ENCODE results near the gene BCAP31. TPM values are rescaled to one million over a fixed set of nuclear protein-coding genes. Genes with fewer than 3 reads are reported as not detected.

BCAP31 gene
- total RNA-seq, 2 experiments from 2014 or later, result 140 to 141 TPM

- no peak overlapping the region for H3K4me3 Mint-ChIP-seq
Observed at GRCh38 chrX:153670748-153671588, 53.2 kb downstream of the BCAP31 start.

GRCh38 chrX:153669901-153670731, 54.1 kb downstream of the BCAP31 start:
- Mint-ChIP-seq H3K27me3 (peaks cover 31% of the 10 kb centered on the region), H3K27ac (no peak overlapping the region), H3K9me3 (no peaks in the 10 kb centered on the region), H3K36me3 (no peaks in the 10 kb centered on the region), H3K4me1 (peaks cover 6% of the 10 kb centered on the region), H3K4me3 (no peak overlapping the region)
- POLR2A ChIA-PET, result no interaction called here
- no peak for DNase-seq
- no peak for ATAC-seq (ENCODE audit: low read depth)

More at GRCh38 chrX:153670748-153671588, 53.2 kb downstream of the BCAP31 start:
- Mint-ChIP-seq H3K27me3 (peaks cover 30% of the 10 kb centered on the region), H3K4me1 (peaks cover 6% of the 10 kb centered on the region), H3K36me3 (no peaks in the 10 kb centered on the region), H3K27ac (no peak overlapping the region), H3K9me3 (no peaks in the 10 kb centered on the region)
- POLR2A ChIA-PET, result no interaction called here
- DNase-seq (no peak), ATAC-seq (ENCODE audit: low read depth) (no peak)

- Mint-ChIP-seq H3K4me3 (no peak overlapping the region), H3K4me1 (peaks cover 6% of the 10 kb centered on the region), H3K9me3 (no peaks in the 10 kb centered on the region), H3K27me3 (peaks cover 30% of the 10 kb centered on the region), H3K27ac (no peak overlapping the region), H3K36me3 (no peaks in the 10 kb centered on the region)
- DNase-seq (peak; percentile 67), ATAC-seq (ENCODE audit: low read depth) (peak; percentile 49)
- POLR2A ChIA-PET, result no interaction called here
Observed at GRCh38 chrX:153669174-153669890, 54.9 kb downstream of the BCAP31 start.

- Mint-ChIP-seq H3K36me3 (no peaks in the 10 kb centered on the region), H3K4me1 (peaks cover 4% of the 10 kb centered on the region), H3K27ac (no peak overlapping the region), H3K9me3 (no peaks in the 10 kb centered on the region), H3K4me3 (no peak overlapping the region), H3K27me3 (peaks cover 29% of the 10 kb centered on the region)
- DNase-seq, result no peak
- POLR2A ChIA-PET, result no interaction called here
- ATAC-seq (ENCODE audit: low read depth), result peak; percentile 8
Observed at GRCh38 chrX:153668423-153669173, 55.6 kb downstream of the BCAP31 start.

GRCh38 chrX:153667956-153668396, 56.2 kb downstream of the BCAP31 start:
- DNase-seq, result peak; percentile 81
- peak; percentile 82 for ATAC-seq (ENCODE audit: low read depth)
- Mint-ChIP-seq H3K9me3 (no peaks in the 10 kb centered on the region), H3K27ac (no peak overlapping the region), H3K4me3 (peak overlapping the region; percentile 74), H3K27me3 (peaks cover 27% of the 10 kb centered on the region), H3K4me1 (peaks cover 4% of the 10 kb centered on the region), H3K36me3 (no peaks in the 10 kb centered on the region)
- POLR2A ChIA-PET, result no interaction called here

GRCh38 chrX:153667281-153667955, 56.8 kb downstream of the BCAP31 start:
- POLR2A ChIA-PET, result no interaction called here
- Mint-ChIP-seq H3K27me3 (peaks cover 29% of the 10 kb centered on the region), H3K27ac (no peak overlapping the region), H3K9me3 (no peaks in the 10 kb centered on the region), H3K36me3 (no peaks in the 10 kb centered on the region), H3K4me1 (peaks cover 4% of the 10 kb centered on the region), H3K4me3 (peak overlapping the region; percentile 74)
- no peak for DNase-seq
- ATAC-seq (ENCODE audit: low read depth), result peak; percentile 10

- no peak overlapping the region for H3K27ac Mint-ChIP-seq
- no peak for ATAC-seq (ENCODE audit: low read depth)
- no peaks in the 10 kb centered on the region for H3K9me3 Mint-ChIP-seq
- H3K36me3 Mint-ChIP-seq, result no peaks in the 10 kb centered on the region
- no peak overlapping the region for H3K4me3 Mint-ChIP-seq
- no peak for DNase-seq
- peaks cover 4% of the 10 kb centered on the region for H3K4me1 Mint-ChIP-seq
- POLR2A ChIA-PET, result no interaction called here
- H3K27me3 Mint-ChIP-seq, result peaks cover 40% of the 10 kb centered on the region
Observed at GRCh38 chrX:153665726-153666306, 58.4 kb downstream of the BCAP31 start.

- Mint-ChIP-seq H3K9me3 (no peaks in the 10 kb centered on the region), H3K4me3 (peak overlapping the region; percentile 48), H3K36me3 (no peaks in the 10 kb centered on the region), H3K27ac (no peak overlapping the region), H3K4me1 (no peaks in the 10 kb centered on the region), H3K27me3 (peaks cover 45% of the 10 kb centered on the region)
- peak; percentile 56 for DNase-seq
- ATAC-seq (ENCODE audit: low read depth), result no peak
- POLR2A ChIA-PET, result interaction anchor here (1.1 kb wide), 1 partner anchor 720 kb away, joined by 4 read pairs; no protein-coding TSS in a partner anchor
Observed at GRCh38 chrX:153662266-153662665, 61.9 kb downstream of the BCAP31 start.

GRCh38 chrX:153659268-153659667, 64.9 kb downstream of the BCAP31 start:
- ATAC-seq (ENCODE audit: low read depth) (no peak), DNase-seq (no peak)
- peaks cover 27% of the 10 kb centered on the region for H3K27me3 Mint-ChIP-seq
- H3K9me3 Mint-ChIP-seq, result no peaks in the 10 kb centered on the region
- no peak overlapping the region for H3K4me3 Mint-ChIP-seq
- no peaks in the 10 kb centered on the region for H3K4me1 Mint-ChIP-seq
- H3K36me3 Mint-ChIP-seq, result no peaks in the 10 kb centered on the region
- POLR2A ChIA-PET, result no interaction called here
- no peak overlapping the region for H3K27ac Mint-ChIP-seq

- Mint-ChIP-seq H3K9me3 (no peaks in the 10 kb centered on the region), H3K4me3 (no peak overlapping the region), H3K36me3 (no peaks in the 10 kb centered on the region), H3K27ac (no peak overlapping the region), H3K4me1 (no peaks in the 10 kb centered on the region), H3K27me3 (peaks cover 17% of the 10 kb centered on the region)
- DNase-seq (no peak), ATAC-seq (ENCODE audit: low read depth) (no peak)
- POLR2A ChIA-PET, result no interaction called here
Observed at GRCh38 chrX:153657161-153657560, 67.0 kb downstream of the BCAP31 start.

GRCh38 chrX:153653556-153653955, 70.6 kb downstream of the BCAP31 start:
- no peak overlapping the region for H3K27ac Mint-ChIP-seq
- no peaks in the 10 kb centered on the region for H3K36me3 Mint-ChIP-seq
- H3K4me3 Mint-ChIP-seq, result no peak overlapping the region
- H3K4me1 Mint-ChIP-seq, result no peaks in the 10 kb centered on the region
- peaks cover 4% of the 10 kb centered on the region for H3K27me3 Mint-ChIP-seq
- DNase-seq, result no peak
- POLR2A ChIA-PET, result no interaction called here
- H3K9me3 Mint-ChIP-seq, result no peaks in the 10 kb centered on the region
- ATAC-seq (ENCODE audit: low read depth), result no peak

GRCh38 chrX:153651540-153652079, 72.6 kb downstream of the BCAP31 start:
- no peak for DNase-seq
- Mint-ChIP-seq H3K9me3 (no peaks in the 10 kb centered on the region), H3K27me3 (peaks cover 10% of the 10 kb centered on the region), H3K4me1 (no peaks in the 10 kb centered on the region), H3K4me3 (no peak overlapping the region), H3K27ac (no peak overlapping the region), H3K36me3 (no peaks in the 10 kb centered on the region)
- no peak for ATAC-seq (ENCODE audit: low read depth)
- POLR2A ChIA-PET, result no interaction called here
